Esophagus muscularis mucosa (tissue), 4 donors: ENCODE data around the gene AGAP1.

Experiments
- EP300 ChIP-seq: sonication (generic); formaldehyde crosslinking; IDR thresholded peaks from one replicate; pipeline ENCODE4 v1.6.1; 2017; ENCODE audit warnings: antibody characterized with exemption
- POLR2AphosphoS5 ChIP-seq, 2 donors: sonication (generic); formaldehyde crosslinking; IDR thresholded peaks; one replicate each; pipeline ENCODE4 v1.6.1; 2017; ENCODE audit warnings: antibody characterized with exemption in 2 of 2
- TF ChIP-seq, protein P1 (sequence below), 3 experiments: fragments of 200-600 bp in 2 of 3; fragments of 450-650 bp in 1 of 3; sonication (generic) in 2 of 3; IDR thresholded peaks; one replicate each; pipeline ENCODE4 v1.5.1; 2017 to 2019; ENCODE audit warnings: antibody characterized with exemption in 3 of 3, mild to moderate bottlenecking in 2 of 3, moderate library complexity in 1 of 3

DNA sequence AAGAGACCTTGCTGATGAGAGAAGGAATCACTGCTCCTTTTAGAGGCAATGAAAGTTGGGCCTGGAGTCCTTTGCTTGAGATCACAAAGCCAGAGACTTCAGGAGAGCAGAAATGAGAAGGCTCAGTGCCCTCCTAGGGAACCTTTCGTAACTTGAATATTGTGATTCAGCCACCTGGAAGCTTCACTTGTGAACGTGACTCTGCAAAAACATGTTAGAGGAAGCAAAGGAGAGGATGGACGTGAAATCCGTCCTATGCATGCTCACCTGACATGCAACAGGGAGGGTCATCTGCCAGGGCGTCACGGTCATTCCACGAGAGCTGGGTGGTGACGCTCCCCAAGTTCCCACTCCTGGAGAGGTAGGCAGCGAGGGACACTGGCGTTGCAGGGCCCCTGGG, 243.6 kb downstream of the AGAP1 start:
- TF ChIP-seq, protein P1, sequence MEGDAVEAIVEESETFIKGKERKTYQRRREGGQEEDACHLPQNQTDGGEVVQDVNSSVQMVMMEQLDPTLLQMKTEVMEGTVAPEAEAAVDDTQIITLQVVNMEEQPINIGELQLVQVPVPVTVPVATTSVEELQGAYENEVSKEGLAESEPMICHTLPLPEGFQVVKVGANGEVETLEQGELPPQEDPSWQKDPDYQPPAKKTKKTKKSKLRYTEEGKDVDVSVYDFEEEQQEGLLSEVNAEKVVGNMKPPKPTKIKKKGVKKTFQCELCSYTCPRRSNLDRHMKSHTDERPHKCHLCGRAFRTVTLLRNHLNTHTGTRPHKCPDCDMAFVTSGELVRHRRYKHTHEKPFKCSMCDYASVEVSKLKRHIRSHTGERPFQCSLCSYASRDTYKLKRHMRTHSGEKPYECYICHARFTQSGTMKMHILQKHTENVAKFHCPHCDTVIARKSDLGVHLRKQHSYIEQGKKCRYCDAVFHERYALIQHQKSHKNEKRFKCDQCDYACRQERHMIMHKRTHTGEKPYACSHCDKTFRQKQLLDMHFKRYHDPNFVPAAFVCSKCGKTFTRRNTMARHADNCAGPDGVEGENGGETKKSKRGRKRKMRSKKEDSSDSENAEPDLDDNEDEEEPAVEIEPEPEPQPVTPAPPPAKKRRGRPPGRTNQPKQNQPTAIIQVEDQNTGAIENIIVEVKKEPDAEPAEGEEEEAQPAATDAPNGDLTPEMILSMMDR (IDR thresholded peaks at IDR 0.05), result no peak
- TF ChIP-seq EP300 (no peak), POLR2AphosphoS5 (IDR thresholded peaks at IDR 0.05) (no peak)
